Keratinocyte (primary cell): ENCODE data around the gene NEURL3. TPM values are rescaled to one million over a fixed set of nuclear protein-coding genes. Genes with fewer than 3 reads are reported as not detected.

Experiments used
- DNase-seq: peaks from one replicate; pipeline ENCODE4 v3.0.0-alpha.2; 2011; ENCODE audit warnings: low read depth, missing footprints, low spot score
- FAIRE-seq: peaks from 2 replicates; lab custom pipeline; 2011; peaks lifted over from hg19 to GRCh38; lab: Jason Lieb, UNC
- H2AFZ ChIP-seq: 2 replicates; pipeline ENCODE4 v1.6.0; 2012; ENCODE audit warnings: low read length, control low read depth, inconsistent platforms; ENCODE audit not compliant: control insufficient read depth
- H3K27ac ChIP-seq: 2 replicates; pipeline ENCODE4 v1.5.1; 2011; ENCODE audit warnings: low read length; ENCODE audit not compliant: control insufficient read depth, insufficient read depth
- H3K27me3 ChIP-seq: 3 replicates; pipeline ENCODE4 v1.6.0; 2011; ENCODE audit warnings: low read length; ENCODE audit not compliant: control insufficient read depth, insufficient read depth; ENCODE audit errors: extremely low read depth
- H3K36me3 ChIP-seq, 2 experiments: 2 replicates in 1 of 2; 3 replicates in 1 of 2; pipeline ENCODE4 v1.5.1; 2011; ENCODE audit warnings: low read length in 2 of 2, mild to moderate bottlenecking in 1 of 2; ENCODE audit not compliant: control insufficient read depth in 2 of 2, insufficient read depth in 2 of 2; ENCODE audit errors: extremely low read depth in 1 of 2
- H3K4me1 ChIP-seq: 3 replicates; pipeline ENCODE4 v1.5.1; 2011; ENCODE audit warnings: low read length; ENCODE audit not compliant: control insufficient read depth, insufficient read depth; ENCODE audit errors: extremely low read depth
- H3K4me2 ChIP-seq: 3 replicates; pipeline ENCODE4 v1.6.0; 2011; ENCODE audit warnings: low read depth, low read length; ENCODE audit not compliant: control insufficient read depth, insufficient read depth; ENCODE audit errors: extremely low read depth
- H3K4me3 ChIP-seq, 3 experiments: fragments of 200-600 bp in 1 of 3; sonication (generic) in 1 of 3; 2 replicates in 2 of 3; 3 replicates in 1 of 3; pipeline ENCODE4 v1.5.1; 2011 to 2016; ENCODE audit warnings: low read length in 3 of 3, mild to moderate bottlenecking in 3 of 3, control low read depth in 2 of 3, inconsistent platforms in 1 of 3, low read depth in 1 of 3, mixed read lengths in 1 of 3, mixed run types in 1 of 3, moderate library complexity in 1 of 3; ENCODE audit not compliant: control insufficient read depth in 2 of 3, insufficient read depth in 2 of 3; ENCODE audit errors: extremely low read depth in 1 of 3
- H3K79me2 ChIP-seq: 2 replicates; pipeline ENCODE4 v1.6.0; 2012; ENCODE audit warnings: low read length; ENCODE audit not compliant: control insufficient read depth, insufficient read depth
- H3K9ac ChIP-seq: 3 replicates; pipeline ENCODE4 v1.6.0; 2011; ENCODE audit warnings: low read length; ENCODE audit not compliant: control insufficient read depth, insufficient read depth; ENCODE audit errors: extremely low read depth
- H3K9me1 ChIP-seq: 3 replicates; pipeline ENCODE4 v1.6.0; 2011; ENCODE audit warnings: low read length; ENCODE audit not compliant: control insufficient read depth, insufficient read depth; ENCODE audit errors: extremely low read depth
- H3K9me3 ChIP-seq: 2 replicates; pipeline ENCODE4 v1.5.1; 2012; ENCODE audit warnings: low read depth, low read length; ENCODE audit not compliant: control insufficient read depth
- H4K20me1 ChIP-seq: 3 replicates; pipeline ENCODE4 v1.6.0; 2011; ENCODE audit warnings: low read length; ENCODE audit not compliant: control insufficient read depth, insufficient read depth; ENCODE audit errors: extremely low read depth
- CTCF ChIP-seq, 3 experiments: IDR thresholded peaks in 1 of 3; conservative IDR thresholded peaks in 1 of 3; optimal IDR thresholded peaks in 1 of 3; 2 replicates in 2 of 3; 3 replicates in 1 of 3; pipeline versions ENCODE3 to v1.5.1; 2011; ENCODE audit warnings: low read length in 3 of 3, mild to moderate bottlenecking in 3 of 3, moderate library complexity in 2 of 3, control low read depth in 1 of 3, inconsistent platforms in 1 of 3; ENCODE audit not compliant: insufficient read depth in 2 of 3; ENCODE audit errors: extremely low read depth in 1 of 3
- EZH2 ChIP-seq: IDR thresholded peaks from one replicate; pipeline ENCODE4 v1.6.1; 2012; ENCODE audit warnings: inconsistent platforms, mild to moderate bottlenecking, low read length, moderate library complexity
- dilution Hi-C: fragments of 300-500 bp; cut with MboI; formaldehyde crosslinking; loops from one replicate; pipeline ENCODE4 v1.7.0; 2020; ENCODE audit warnings: low sequenced_read_pairs; ENCODE audit not compliant: extremely low pct_ligation_motif_present
- polyA plus RNA-seq, 5 experiments: library from polyadenylated mRNA; depleted of rRNA in 3 of 5; stranded (reverse) in 3 of 5; stranded (forward) in 1 of 5; unstranded in 1 of 5; fragments of >200 nt; gene quantifications; 1 replicate in 1 of 5; 2 replicates in 3 of 5; 3 replicates in 1 of 5; pipeline versions ENCODE4 v1.2.1 to v1.2.3, GENCODE V29; 2011 to 2012; ENCODE audit warnings: missing spikeins in 2 of 5, low read depth in 1 of 5, low replicate concordance in 1 of 5

The NEURL3 gene
- polyA plus RNA-seq, 1 donor (not counting 4 experiments of a cell fraction or from before 2014, with no cell fraction given), result not detected

- no peak for FAIRE-seq
- Histone ChIP-seq H3K27me3 (no peaks in the 10 kb centered on the region), H4K20me1 (no peaks in the 10 kb centered on the region), H3K79me2 (no peaks in the 10 kb centered on the region), H3K9me1 (no peaks in the 10 kb centered on the region), H3K9ac (no peak overlapping the region), H3K27ac (no peak overlapping the region), H3K9me3 (no peaks in the 10 kb centered on the region), H3K36me3 (no peaks in the 10 kb centered on the region), H3K4me2 (no peak overlapping the region), H3K4me1 (no peaks in the 10 kb centered on the region), H2AFZ (no peak overlapping the region), H3K4me3 (no peak overlapping the region)
- no peak for TF ChIP-seq EZH2
- no peak for TF ChIP-seq CTCF (optimal IDR thresholded peaks at IDR 0.05 in 1 of 3, IDR thresholded peaks at IDR 0.05 in 1 of 3, conservative IDR thresholded peaks at IDR 0.05 in 1 of 3; ENCODE audit: extremely low read depth in 1 of 3, insufficient read depth in 2 of 3, low read length in 3 of 3)
- dilution Hi-C loops, result no loop called here
- no peak for DNase-seq
Observed at GRCh38 chr2:96449637-96450036, 55.5 kb downstream of the NEURL3 start.

GRCh38 chr2:96449174-96449573 lies 56.0 kb downstream of the NEURL3 start:
- no peak overlapping the region for H3K9ac ChIP-seq
- no peak overlapping the region for H3K4me3 ChIP-seq
- H3K79me2 ChIP-seq, result no peaks in the 10 kb centered on the region
- no peaks in the 10 kb centered on the region for H3K9me3 ChIP-seq
- H3K4me1 ChIP-seq, result no peaks in the 10 kb centered on the region
- no peak for FAIRE-seq
- H3K4me2 ChIP-seq, result no peak overlapping the region
- no peaks in the 10 kb centered on the region for H3K9me1 ChIP-seq
- dilution Hi-C loops, result no loop called here
- no peaks in the 10 kb centered on the region for H4K20me1 ChIP-seq
- H3K27me3 ChIP-seq, result no peaks in the 10 kb centered on the region
- TF ChIP-seq EZH2 (no peak), CTCF (optimal IDR thresholded peaks at IDR 0.05 in 1 of 3, IDR thresholded peaks at IDR 0.05 in 1 of 3, conservative IDR thresholded peaks at IDR 0.05 in 1 of 3; ENCODE audit: extremely low read depth in 1 of 3, insufficient read depth in 2 of 3, low read length in 3 of 3) (no peak)
- DNase-seq, result no peak
- H2AFZ ChIP-seq, result no peak overlapping the region
- H3K27ac ChIP-seq, result no peak overlapping the region
- H3K36me3 ChIP-seq, result no peaks in the 10 kb centered on the region
